HG02973 (cell line): ENCODE results near the gene SNX25.

ENCODE experiments used
- ATAC-seq: cut with Tn5 transposase; IDR thresholded peaks from one replicate; pipeline ENCODE4 v1.9.1; 2021; ENCODE audit warnings: moderate library complexity; ENCODE audit not compliant: unreplicated experiment

SNX25 gene

GRCh38 chr4:185370268-185370949, 161.0 kb downstream of the SNX25 start:
- ATAC-seq, result no peak

- no peak for ATAC-seq
Measured at GRCh38 chr4:185371702-185372101, 162.3 kb downstream of the SNX25 start.

GRCh38 chr4:185374027-185374426, 164.6 kb downstream of the SNX25 start:
- ATAC-seq, result no peak

- no peak for ATAC-seq
Measured at GRCh38 chr4:185374573-185374972, 165.2 kb downstream of the SNX25 start.

- ATAC-seq, result no peak
Measured at GRCh38 chr4:185378264-185378663, 168.9 kb downstream of the SNX25 start.

- no peak for ATAC-seq
Measured at GRCh38 chr4:185379326-185380295, 170.2 kb downstream of the SNX25 start.

- ATAC-seq, result no peak
Measured at GRCh38 chr4:185380320-185380719, 170.9 kb downstream of the SNX25 start.

GRCh38 chr4:185381288-185382196, 172.1 kb downstream of the SNX25 start:
- no peak for ATAC-seq

- ATAC-seq, result no peak
Measured at GRCh38 chr4:185382754-185383153, 173.4 kb downstream of the SNX25 start.

- ATAC-seq, result no peak
Measured at GRCh38 chr4:185383451-185383850, 174.1 kb downstream of the SNX25 start.

GRCh38 chr4:185384061-185384460, 174.7 kb downstream of the SNX25 start:
- ATAC-seq, result no peak

- no peak for ATAC-seq
Measured at GRCh38 chr4:185384930-185385331, 175.5 kb downstream of the SNX25 start.

GRCh38 chr4:185387957-185388356, 178.6 kb downstream of the SNX25 start:
- no peak for ATAC-seq

GRCh38 chr4:185390941-185391340, 181.5 kb downstream of the SNX25 start:
- no peak for ATAC-seq

GRCh38 chr4:185392156-185392555, 182.8 kb downstream of the SNX25 start:
- ATAC-seq, result no peak

- ATAC-seq, result no peak
Measured at GRCh38 chr4:185394568-185395237, 185.3 kb downstream of the SNX25 start.

GRCh38 chr4:185395238-185395955, 186.0 kb downstream of the SNX25 start, which contains the start of gene LRP2BP:
LRP2BP (minus strand) TSS chr4:185395924; CDS start chr4:185378186, 17,738 bp downstream.
- no peak for ATAC-seq

GRCh38 chr4:185395956-185396723, 186.7 kb downstream of the SNX25 start:
- peak; percentile 74 for ATAC-seq
